K562 (cell line): ENCODE results near the gene TLE6. TPM values are rescaled to one million over a fixed set of nuclear protein-coding genes. Genes with fewer than 3 reads are reported as not detected.
A peak's percentile ranks its signal among the peaks of the same experiment; 100 is the strongest.

Source experiments
- ATAC-seq: fragments of 200-7000 bp; cut with Tn5 transposase; 3 replicates; pipeline ENCODE4 v1.9.1; 2020; ENCODE audit warnings: moderate library complexity
- BruUV-seq: library from RNA; stranded (reverse); fragments of 400-500 nt; replicated peaks from 2 replicates; lab custom pipeline; 2021; lab: Mats Ljungman, UMichigan
- CTCF ChIA-PET: fragments of 300-600 bp; formaldehyde crosslinking; extraction: SDS; loops from one replicate; lab custom pipeline; 2021; ENCODE audit warnings: low intra/inter-chr PET ratio; lab: Yijun Ruan, JAX
- POLR2A ChIA-PET: fragments of 300-600, 350-650 bp; sonication (Branson Sonifier 250); formaldehyde crosslinking; extraction: SDS; loops from one replicate; lab custom pipeline; 2021; ENCODE audit warnings: antibody characterized with exemption, inconsistent platforms; lab: Yijun Ruan, JAX
- DNase-seq, 4 experiments: peaks; one replicate each; pipeline versions ENCODE4 v3.0.0 to v3.0.0-alpha.2; 2011 to 2018; ENCODE audit warnings: low spot score in 3 of 4, mixed read lengths in 3 of 4; ENCODE audit errors: extremely low read depth in 1 of 4
- FAIRE-seq: peaks from 2 replicates; lab custom pipeline; 2011; peaks lifted over from hg19 to GRCh38; lab: Jason Lieb, UNC
- H2AFZ ChIP-seq: 2 replicates; pipeline ENCODE4 v1.6.0; 2011; ENCODE audit warnings: low read depth, low read length, control low read depth, inconsistent platforms
- H3K27ac ChIP-seq: fragments of 200-600 bp; 3 replicates; pipeline ENCODE4 v1.8.0; 2011; ENCODE audit warnings: low read depth, mild to moderate bottlenecking, control low read depth, inconsistent platforms, low read length, moderate library complexity, mixed read lengths; ENCODE audit errors: extremely low read depth
- H3K27me3 ChIP-seq, 2 experiments: fragments of 300-600 bp in 1 of 2; 2 replicates in 1 of 2; 3 replicates in 1 of 2; pipeline versions ENCODE4 v1.6.0 to v1.8.0; 2011; ENCODE audit warnings: inconsistent platforms in 2 of 2, low read length in 2 of 2, mild to moderate bottlenecking in 1 of 2, mixed read lengths in 1 of 2, moderate library complexity in 1 of 2; ENCODE audit not compliant: control insufficient read depth in 2 of 2, insufficient read depth in 2 of 2
- H3K36me3 ChIP-seq: fragments of 300-600 bp; 3 replicates; pipeline ENCODE4 v1.8.0; 2011; ENCODE audit warnings: mild to moderate bottlenecking, low read length, inconsistent platforms; ENCODE audit not compliant: control insufficient read depth, insufficient read depth
- H3K4me1 ChIP-seq, 2 experiments: fragments of 200-600 bp in 1 of 2; replicated peaks in 1 of 2; 2 replicates in 1 of 2; 3 replicates in 1 of 2; pipeline versions ENCODE4 v1.5.1 to v1.8.0; 2011; ENCODE audit warnings: inconsistent platforms in 2 of 2, low read length in 2 of 2, mild to moderate bottlenecking in 1 of 2, mixed read lengths in 1 of 2, moderate library complexity in 1 of 2; ENCODE audit not compliant: control insufficient read depth in 2 of 2, insufficient read depth in 2 of 2
- H3K4me2 ChIP-seq: 2 replicates; pipeline ENCODE4 v1.6.1; 2011; ENCODE audit warnings: low read length, control low read depth, inconsistent platforms, mixed read lengths; ENCODE audit not compliant: insufficient read depth
- H3K4me3 ChIP-seq: fragments of 200-600 bp; sonication (generic), shearing (Covaris generic); 2 replicates; pipeline ENCODE4 v1.5.1; 2016; ENCODE audit warnings: control low read depth, inconsistent platforms
- H3K79me2 ChIP-seq: fragments of 200-600 bp; 3 replicates; pipeline ENCODE4 v1.8.0; 2011; ENCODE audit warnings: low read length, inconsistent platforms; ENCODE audit not compliant: control insufficient read depth, insufficient read depth
- H3K9ac ChIP-seq, 2 experiments: 2 replicates each; pipeline versions ENCODE4 v1.6.0 to v1.6.1; 2011; ENCODE audit warnings: low read depth in 2 of 2, low read length in 2 of 2, control low read depth in 1 of 2, inconsistent platforms in 1 of 2, mild to moderate bottlenecking in 1 of 2, mixed read lengths in 1 of 2; ENCODE audit not compliant: insufficient read depth in 1 of 2
- H3K9me1 ChIP-seq: one replicate; pipeline ENCODE4 v1.6.0; 2011; ENCODE audit warnings: inconsistent platforms, mild to moderate bottlenecking, low read length, moderate library complexity; ENCODE audit not compliant: control insufficient read depth, insufficient read depth
- H3K9me3 ChIP-seq: replicated peaks from 2 replicates; pipeline ENCODE4 v1.5.1; 2011; ENCODE audit warnings: low read depth, low read length, inconsistent platforms; ENCODE audit not compliant: control insufficient read depth, insufficient read depth
- H4K20me1 ChIP-seq: replicated peaks from 2 replicates; pipeline ENCODE4 v1.6.1; 2011; ENCODE audit warnings: low read length, inconsistent platforms, mixed read lengths; ENCODE audit not compliant: control insufficient read depth, insufficient read depth
- CBX2 ChIP-seq: fragments of 200-600 bp; sonication (generic); IDR thresholded peaks from one replicate; pipeline ENCODE4 v1.6.1; 2012; ENCODE audit warnings: mild to moderate bottlenecking, low read length, inconsistent platforms; ENCODE audit not compliant: insufficient read depth, poor library complexity, severe bottlenecking
- COPS2 ChIP-seq: fragments of 450-650 bp; conservative IDR thresholded peaks from 2 replicates; pipeline ENCODE4 v1.6.1; 2016; ENCODE audit warnings: mild to moderate bottlenecking, moderate library complexity
- DEAF1 ChIP-seq: fragments of 450-650 bp; formaldehyde crosslinking; IDR thresholded peaks from 2 replicates; pipeline ENCODE4 v1.4.0; 2020; ENCODE audit warnings: mild to moderate bottlenecking, moderate library complexity
- ELF1 ChIP-seq: fragments of 200-800 bp; sonication (Bioruptor generic); IDR thresholded peaks from 2 replicates; pipeline ENCODE4 v1.6.1; 2016; ENCODE audit warnings: missing genetic modification characterization, missing compliant biosample characterization
- HSF4 ChIP-seq: fragments of 250-450 bp; sonication (Bioruptor Pico); IDR thresholded peaks from 2 replicates; pipeline ENCODE4 v2.1.2; 2022; ENCODE audit warnings: mild to moderate bottlenecking, moderate library complexity, borderline replicate concordance
- OTX1 ChIP-seq: fragments of 450-650 bp; formaldehyde crosslinking; IDR thresholded peaks from 2 replicates; pipeline ENCODE4 v1.4.0; 2022; ENCODE audit warnings: mild to moderate bottlenecking
- POLR2AphosphoS5 ChIP-seq: IDR thresholded peaks from 2 replicates; pipeline ENCODE4 v1.6.1; 2011; ENCODE audit warnings: mild to moderate bottlenecking, low read depth, low read length, moderate library complexity; ENCODE audit not compliant: control insufficient read depth, insufficient read depth
- PRDM10 ChIP-seq: fragments of 450-650 bp; IDR thresholded peaks from 2 replicates; pipeline ENCODE4 v1.6.1; 2018; ENCODE audit not compliant: partially characterized antibody
- PRPF4 ChIP-seq: fragments of 200-400 bp; formaldehyde crosslinking; IDR thresholded peaks from one replicate; pipeline ENCODE4 v1.6.1; 2017; ENCODE audit warnings: low read length, low read depth, mild to moderate bottlenecking; ENCODE audit not compliant: insufficient read depth, poor library complexity, severe bottlenecking
- RBM17 ChIP-seq: fragments of 200-400 bp; formaldehyde crosslinking; IDR thresholded peaks from 2 replicates; pipeline ENCODE4 v1.6.1; 2017; ENCODE audit warnings: low read depth, mild to moderate bottlenecking, low read length, borderline replicate concordance
- SMARCC2 ChIP-seq: fragments of 450-650 bp; IDR thresholded peaks from 2 replicates; pipeline ENCODE4 v1.6.1; 2017; ENCODE audit warnings: antibody characterized with exemption, moderate library complexity, mild to moderate bottlenecking, low read depth
- TEAD2 ChIP-seq: fragments of 450-650 bp; IDR thresholded peaks from 2 replicates; pipeline ENCODE4 v1.6.1; 2016; ENCODE audit warnings: missing genetic modification characterization, control low read depth, missing compliant biosample characterization
- ZNF395 ChIP-seq: fragments of 200-800 bp; sonication (Bioruptor generic); IDR thresholded peaks from 2 replicates; pipeline ENCODE4 v1.6.1; 2017; ENCODE audit warnings: missing genetic modification characterization, missing compliant biosample characterization
- WGBS: fragments of 100-300 bp; shearing (Covaris generic); methylation state at CpG from one replicate; pipeline ENCODE4 v1.1.6; 2016; ENCODE audit warnings: low coverage, mixed read lengths; ENCODE audit not compliant: insufficient coverage; ENCODE audit errors: missing lambda C conversion rate; 5-methylcytosine and 5-hydroxymethylcytosine counted together
- in situ Hi-C: fragments of 300-500 bp; cut with MboI; formaldehyde crosslinking; loops from 4 replicates; pipeline ENCODE4 v1.15.0; 2018; ENCODE audit warnings: inconsistent platforms, mixed read lengths
- intact Hi-C: fragments of 100-400 bp; cut with micrococcal nuclease; formaldehyde crosslinking; loops from 2 replicates; pipeline ENCODE4 v1.14.2; 2022
- polyA plus RNA-seq, 8 experiments: library from polyadenylated mRNA; depleted of rRNA in 4 of 8; stranded (reverse) in 5 of 8; unstranded in 3 of 8; fragments of >200 nt; fragmentation: Nextera tagmentation in 2 of 8; fragmentation: Illumina TruSeq in 1 of 8; extraction: Ambion mirVana in 2 of 8; extraction: Trizol in 1 of 8; gene quantifications; 2 replicates each; pipeline versions ENCODE4 v1.2.1 to v1.2.3, GENCODE V29; 2011 to 2014; ENCODE audit warnings: inconsistent platforms in 1 of 8, missing spikeins in 1 of 8
- total RNA-seq, 7 experiments: library from RNA; depleted of rRNA in 6 of 7; stranded (reverse); fragments of >200 nt in 6 of 7; fragmentation: Illumina TruSeq in 2 of 7; extraction: Trizol in 2 of 7; gene quantifications; 2 replicates each; pipeline versions ENCODE4 v1.2.1 to v1.2.3, GENCODE V29; 2011 to 2021; ENCODE audit warnings: low replicate concordance in 1 of 7

Gene TLE6
- total and polyA plus RNA-seq, 9 of the 15 experiments (the other 6 are each of a cell fraction or from before 2014, with no cell fraction given) = 1.1 to 6.1 (median 2.5) TPM

- Histone ChIP-seq H3K27me3 (peaks cover 0 to 15% of the 10 kb centered on the region in 2 experiments; a peak in 2 of 5 replicates), H3K27ac (no peak overlapping the region), H3K9me1 (no peaks in the 10 kb centered on the region), H4K20me1 (no peaks in the 10 kb centered on the region), H3K36me3 (no peaks in the 10 kb centered on the region), H3K4me3 (no peak overlapping the region; the same call in 1 of the 2 replicates), H3K4me2 (peak overlapping the region; percentile 38; the same call in 1 of the 2 replicates), H3K79me2 (no peaks in the 10 kb centered on the region), H2AFZ (peak overlapping the region; percentile 47; the same call in 1 of the 2 replicates), H3K4me1 (peaks cover 0 to 35% of the 10 kb centered on the region in 2 experiments; a peak in 2 of 5 replicates), H3K9me3 (no peaks in the 10 kb centered on the region), H3K9ac (peak overlapping the region in 1 of 2 experiments; percentile 42; a peak in 1 of 4 replicates)
- no peak for FAIRE-seq
- WGBS = 6% methylated on average over 7 of the region's 14 CpGs
- CTCF ChIA-PET = no interaction called here
- DNase-seq = no peak
- BruUV-seq = no TSS peak
- ATAC-seq = no peak
- intact Hi-C loops (no loop called here), in situ Hi-C loops (no loop called here)
- POLR2A ChIA-PET = no interaction called here
- TF ChIP-seq COPS2 (no peak), HSF4 (CRISPR knock-in tag) (no peak), ELF1 (no peak), TEAD2 (no peak), PRPF4 (no peak), DEAF1 (CRISPR knock-in tag) (no peak), OTX1 (CRISPR knock-in tag) (no peak), POLR2AphosphoS5 (no peak), RBM17 (no peak), PRDM10 (no peak), ZNF395 (CRISPR knock-in tag) (no peak), CBX2 (no peak), SMARCC2 (no peak)
Measured at GRCh38 chr19:2984215-2984528, 6.8 kb downstream of the TLE6 start.
